Measurements from ENCODE around the gene SLC25A45.

Gene SLC25A45

GRCh38 chr11:65427691-65428577 lies 45.5 kb upstream of the SLC25A45 start:
- Histone ChIP-seq H3F3A (ENCODE audit: insufficient read depth, low read length) (peaks cover 100% of the 10 kb centered on the region), H2AFZ (ENCODE audit: low read length) (no peak overlapping the region), H3K4me1 (ENCODE audit: low read length) (peaks cover 55% of the 10 kb centered on the region)

GRCh38 chr11:65426839-65427690 lies 44.6 kb upstream of the SLC25A45 start:
- Histone ChIP-seq H3K9me2 (replicated peaks; ENCODE audit: insufficient read depth, low read length) (no peaks in the 10 kb centered on the region), H3K4me2 (ENCODE audit: low read depth, low read length) (peak overlapping the region; percentile 99; the same call in 1 of the 2 replicates), H3K4me1 (ENCODE audit: low read length) (peaks cover 51% of the 10 kb centered on the region), H3K27ac (ENCODE audit: low read length) (peak overlapping the region; percentile 100), H3K36me3 (replicated peaks; ENCODE audit: insufficient read depth, low read length) (no peaks in the 10 kb centered on the region), H3K27me3 (replicated peaks; ENCODE audit: insufficient read depth, low read length) (no peaks in the 10 kb centered on the region), H2AFZ (ENCODE audit: low read length) (no peak overlapping the region), H3K9me3 (replicated peaks; ENCODE audit: insufficient read depth, low read length) (no peaks in the 10 kb centered on the region), H3F3A (ENCODE audit: insufficient read depth, low read length) (peaks cover 98% of the 10 kb centered on the region), H4K20me1 (ENCODE audit: insufficient read depth, low read length) (peaks cover 24% of the 10 kb centered on the region), H3K79me2 (ENCODE audit: low read length) (peaks cover 91% of the 10 kb centered on the region), H3K9ac (ENCODE audit: low read length) (peak overlapping the region; percentile 100), H3K4me3 (ENCODE audit: low read length) (peak overlapping the region; percentile 87; the same call in 1 of the 2 replicates)
- TF ChIP-seq EZH2phosphoT487 (IDR thresholded peaks at IDR 0.05; ENCODE audit: low read length): no peak
- no peak for TF ChIP-seq CTCF (IDR thresholded peaks at IDR 0.05; ENCODE audit: low read length)
- no peak for TF ChIP-seq EZH2 (optimal IDR thresholded peaks at IDR 0.05; ENCODE audit: low read depth, low read length)
- peak; percentile 75 for DNase-seq

More at GRCh38 chr11:65427691-65428577, 45.5 kb upstream of the SLC25A45 start:
- Histone ChIP-seq H4K20me1 (ENCODE audit: insufficient read depth, low read length) (peaks cover 23% of the 10 kb centered on the region), H3K4me2 (ENCODE audit: low read depth, low read length) (peak overlapping the region; percentile 99), H3K79me2 (ENCODE audit: low read length) (peaks cover 93% of the 10 kb centered on the region), H3K9ac (ENCODE audit: low read length) (peak overlapping the region; percentile 100), H3K27ac (ENCODE audit: low read length) (peak overlapping the region; percentile 100), H3K27me3 (replicated peaks; ENCODE audit: insufficient read depth, low read length) (no peaks in the 10 kb centered on the region), H3K4me3 (ENCODE audit: low read length) (no peak overlapping the region), H3K9me2 (replicated peaks; ENCODE audit: insufficient read depth, low read length) (no peaks in the 10 kb centered on the region), H3K36me3 (replicated peaks; ENCODE audit: insufficient read depth, low read length) (no peaks in the 10 kb centered on the region), H3K9me3 (replicated peaks; ENCODE audit: insufficient read depth, low read length) (no peaks in the 10 kb centered on the region)
- no peak for TF ChIP-seq CTCF (IDR thresholded peaks at IDR 0.05; ENCODE audit: low read length)
- TF ChIP-seq EZH2 (optimal IDR thresholded peaks at IDR 0.05; ENCODE audit: low read depth, low read length): no peak
- DNase-seq: peak; percentile 63

GRCh38 chr11:65425971-65426838 lies 43.8 kb upstream of the SLC25A45 start:
- peak; percentile 87 for DNase-seq
- Histone ChIP-seq H3K79me2 (ENCODE audit: low read length) (peaks cover 90% of the 10 kb centered on the region), H3K9me3 (replicated peaks; ENCODE audit: insufficient read depth, low read length) (no peaks in the 10 kb centered on the region), H3K4me1 (ENCODE audit: low read length) (peaks cover 47% of the 10 kb centered on the region), H2AFZ (ENCODE audit: low read length) (no peak overlapping the region), H3F3A (ENCODE audit: insufficient read depth, low read length) (peaks cover 97% of the 10 kb centered on the region), H3K9ac (ENCODE audit: low read length) (peak overlapping the region; percentile 100), H4K20me1 (ENCODE audit: insufficient read depth, low read length) (peaks cover 24% of the 10 kb centered on the region), H3K36me3 (replicated peaks; ENCODE audit: insufficient read depth, low read length) (no peaks in the 10 kb centered on the region), H3K4me3 (ENCODE audit: low read length) (peak overlapping the region; percentile 87; the same call in 1 of the 2 replicates), H3K27ac (ENCODE audit: low read length) (peak overlapping the region; percentile 100), H3K4me2 (ENCODE audit: low read depth, low read length) (peak overlapping the region; percentile 99), H3K9me2 (replicated peaks; ENCODE audit: insufficient read depth, low read length) (no peaks in the 10 kb centered on the region), H3K27me3 (replicated peaks; ENCODE audit: insufficient read depth, low read length) (no peaks in the 10 kb centered on the region)
- TF ChIP-seq EZH2 (optimal IDR thresholded peaks at IDR 0.05; ENCODE audit: low read depth, low read length) (no peak), EZH2phosphoT487 (IDR thresholded peaks at IDR 0.05; ENCODE audit: low read length) (no peak), CTCF (IDR thresholded peaks at IDR 0.05; ENCODE audit: low read length) (no peak)

Data from MM.1S (cell line).